GM18867 (cell line): Measurements from ENCODE around the gene TMEM176A.

Experiments used
- ATAC-seq: cut with Tn5 transposase; IDR thresholded peaks from one replicate; pipeline ENCODE4 v1.9.1; 2021; ENCODE audit warnings: mild to moderate bottlenecking, moderate library complexity; ENCODE audit not compliant: unreplicated experiment

TMEM176A gene

GRCh38 chr7:150846291-150847115 lies 45.9 kb downstream of the TMEM176A start:
- ATAC-seq, result no peak

DNA sequence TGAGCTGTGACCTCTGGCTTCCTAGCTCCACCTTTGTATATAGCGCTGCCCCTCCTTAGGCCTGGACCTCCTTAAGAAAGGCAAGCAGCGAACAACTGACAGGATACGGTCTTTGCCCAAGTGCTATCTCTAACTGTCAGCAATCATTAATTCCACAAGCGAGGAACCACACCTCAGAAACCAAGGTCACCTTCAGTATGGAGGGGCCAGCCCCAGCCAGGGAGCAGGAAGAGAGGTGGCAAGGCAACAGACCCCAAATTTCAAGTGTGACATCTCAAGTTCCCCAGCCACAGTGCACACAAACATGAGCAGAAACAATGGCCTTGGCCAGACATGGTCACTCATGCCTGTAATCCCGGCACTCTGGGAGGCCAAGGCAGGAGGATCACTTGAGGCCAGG lies 47.0 kb downstream of the TMEM176A start:
- ATAC-seq, result no peak

DNA sequence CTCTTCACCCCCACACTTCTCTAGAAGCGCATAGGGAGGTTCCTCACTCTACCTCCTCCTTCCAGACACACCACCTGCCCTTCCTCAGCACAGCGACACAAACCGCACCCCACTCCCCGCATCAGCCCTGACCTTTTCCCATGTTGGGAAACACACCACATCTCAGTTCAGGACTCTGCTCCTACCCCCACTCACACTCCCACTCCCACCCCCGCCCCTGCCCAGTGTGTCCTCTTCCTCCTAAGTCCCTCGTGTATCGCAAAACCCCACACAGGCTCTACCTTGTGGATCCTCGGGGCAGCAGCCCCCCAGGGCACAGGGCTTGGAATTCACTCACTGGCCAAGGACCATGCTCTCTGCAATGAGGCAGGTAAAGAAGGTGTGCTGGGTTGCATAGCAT lies 47.5 kb downstream of the TMEM176A start:
- ATAC-seq, result no peak

GRCh38 chr7:150848561-150849115 lies 48.1 kb downstream of the TMEM176A start:
- ATAC-seq, result no peak

DNA sequence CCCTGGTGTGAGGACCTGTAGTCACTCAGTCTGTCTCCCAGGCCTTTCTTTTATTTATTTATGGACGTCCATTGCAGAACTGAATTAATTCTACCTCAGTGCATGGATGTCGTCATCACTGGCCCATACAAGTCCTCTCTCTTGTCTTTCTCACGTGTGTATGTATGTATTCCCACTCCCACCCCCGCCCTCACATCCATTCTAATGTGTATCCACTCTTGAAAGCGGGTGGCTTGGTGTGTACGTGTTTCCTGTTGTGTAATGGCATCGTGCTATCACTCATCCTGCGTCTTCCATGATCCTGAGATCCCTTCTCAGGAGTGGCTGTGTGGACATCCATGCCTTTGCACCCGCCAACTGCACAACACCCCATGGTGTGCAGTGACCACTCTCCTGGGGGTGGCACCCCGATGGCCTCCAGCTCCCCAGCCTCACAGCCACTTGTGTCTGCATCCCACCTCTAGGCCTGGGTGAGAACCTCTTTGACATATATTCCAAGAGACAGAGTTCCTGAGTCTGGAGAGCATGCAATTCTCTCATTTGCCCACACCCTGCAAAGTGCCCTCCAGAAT lies 48.7 kb downstream of the TMEM176A start:
- ATAC-seq, result no peak

GRCh38 chr7:150850273-150850672 lies 49.7 kb downstream of the TMEM176A start:
- no peak for ATAC-seq

DNA sequence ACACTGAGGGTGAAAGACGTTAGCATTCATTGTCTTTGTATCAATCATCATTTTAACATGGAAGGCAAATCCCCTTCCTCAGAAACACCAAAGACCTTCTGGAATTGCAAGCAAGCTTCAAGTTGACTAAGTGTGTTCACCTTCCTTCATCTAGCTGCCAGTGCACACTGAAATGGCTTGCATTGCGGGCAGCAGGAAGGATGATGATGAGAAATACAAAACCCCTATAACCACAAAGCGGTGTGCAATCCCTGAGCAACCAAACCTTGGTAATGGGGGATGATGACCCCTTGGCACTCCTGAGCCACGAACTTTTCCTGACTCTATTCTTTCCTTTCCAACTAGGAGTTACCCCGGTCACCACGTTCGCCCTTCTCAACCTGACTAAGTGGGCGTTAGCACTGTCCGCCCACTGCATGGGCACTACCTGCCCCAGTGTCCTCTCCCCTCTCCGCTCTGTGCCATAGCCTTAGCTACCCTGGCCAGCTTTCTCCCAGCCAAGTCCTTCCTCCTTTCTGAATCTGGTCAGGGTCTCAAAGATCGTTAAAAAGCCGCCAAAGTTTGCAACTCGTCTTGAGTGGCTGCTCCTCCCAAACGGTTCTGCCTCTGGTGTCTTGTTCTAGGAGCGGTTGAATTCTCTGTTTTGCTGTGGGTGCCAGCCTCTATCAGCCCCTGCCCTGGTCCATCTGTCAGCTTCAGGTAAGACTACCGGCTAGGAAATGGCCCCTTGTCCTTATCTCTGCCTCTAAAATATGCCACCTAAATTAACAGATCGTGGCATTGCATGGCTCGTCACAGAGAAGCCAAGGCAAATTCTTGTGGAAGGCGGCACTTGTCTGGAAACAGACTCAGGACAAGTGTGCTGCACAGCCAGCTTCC lies 51.2 kb downstream of the TMEM176A start:
- ATAC-seq, result no peak

GRCh38 chr7:150852371-150852905 lies 51.9 kb downstream of the TMEM176A start, which contains the start of gene AOC1:
Gene AOC1 (plus strand): TSS chr7:150852517. CDS start chr7:150856471, 3,954 bp downstream.
- no peak for ATAC-seq

DNA sequence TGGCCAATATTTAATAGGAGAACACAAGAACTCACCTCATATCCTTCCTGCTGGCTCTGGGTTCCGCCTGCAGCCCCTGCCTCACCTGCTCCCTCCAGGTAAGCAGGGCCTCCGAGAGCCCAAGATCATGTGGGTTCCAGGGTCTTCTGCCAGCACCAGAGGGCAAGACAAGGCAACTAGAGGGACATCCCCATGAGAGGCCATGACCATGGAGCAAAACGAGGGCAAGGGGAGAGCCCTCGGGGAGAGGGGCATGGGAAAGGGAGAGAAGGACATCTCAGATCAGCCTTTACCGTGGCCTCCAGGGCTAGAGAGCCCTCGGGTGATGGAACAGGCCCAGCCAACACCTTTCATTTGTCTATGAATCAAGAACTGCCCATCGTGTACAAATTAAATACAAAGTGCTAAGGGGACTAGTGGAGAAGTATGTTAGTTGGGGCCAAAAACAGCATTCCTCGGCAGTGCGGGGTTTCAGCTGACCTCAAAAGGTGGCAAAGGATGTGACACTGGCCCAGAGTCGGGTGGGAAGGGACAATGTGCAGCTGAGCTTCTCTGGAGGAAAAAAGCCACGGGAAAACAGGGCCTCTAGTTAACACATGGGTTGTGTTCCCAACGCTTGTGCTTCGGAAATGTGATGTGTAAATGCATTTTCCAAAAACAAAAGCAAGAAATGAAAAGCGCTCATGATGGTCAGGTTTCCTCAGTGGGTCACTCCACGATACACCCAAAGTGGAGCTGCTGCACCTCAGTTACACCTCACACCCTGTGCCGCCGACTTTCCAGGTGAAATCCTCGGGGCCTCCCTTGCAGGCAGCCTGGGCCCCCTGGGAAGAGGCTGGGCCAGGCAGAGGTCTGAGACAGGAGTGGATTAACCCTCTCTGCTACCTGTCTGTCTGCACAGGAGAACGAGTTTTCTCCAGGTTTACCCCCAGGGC lies 53.8 kb downstream of the TMEM176A start:
- no peak for ATAC-seq
